Mesendoderm (in vitro differentiated cells): ENCODE results near the gene TMEM107.
A peak's percentile ranks its signal among the peaks of the same experiment; 100 is the strongest.

ENCODE experiments used
- DNase-seq: peaks from one replicate; pipeline ENCODE4 v3.0.0; 2013
- H2AK5ac ChIP-seq: 2 replicates; pipeline ENCODE4 v1.6.1; 2013; ENCODE audit warnings: low read length, inconsistent platforms
- H2BK120ac ChIP-seq: 2 replicates; pipeline ENCODE4 v1.6.1; 2013; ENCODE audit warnings: low read depth, mild to moderate bottlenecking, low read length, moderate library complexity, mixed read lengths
- H2BK15ac ChIP-seq: replicated peaks from 2 replicates; pipeline ENCODE4 v1.6.1; 2013; ENCODE audit warnings: low read depth, mild to moderate bottlenecking, moderate library complexity
- H2BK5ac ChIP-seq: 2 replicates; pipeline ENCODE4 v1.6.1; 2013; ENCODE audit warnings: low read length, inconsistent platforms
- H3K18ac ChIP-seq: 2 replicates; pipeline ENCODE4 v1.6.1; 2013; ENCODE audit warnings: mild to moderate bottlenecking, low read length, mixed read lengths
- H3K23ac ChIP-seq: one replicate; pipeline ENCODE4 v1.6.1; 2013; ENCODE audit warnings: low read length
- H3K27ac ChIP-seq: 2 replicates; pipeline ENCODE4 v1.5.1; 2013; ENCODE audit warnings: low read depth, mild to moderate bottlenecking, inconsistent platforms, low read length, moderate library complexity
- H3K27me3 ChIP-seq: 2 replicates; pipeline ENCODE4 v1.6.1; 2013; ENCODE audit warnings: low read length, control low read depth, mild to moderate bottlenecking, inconsistent platforms; ENCODE audit not compliant: insufficient read depth, poor library complexity
- H3K36me3 ChIP-seq: 2 replicates; pipeline ENCODE4 v1.6.1; 2013; ENCODE audit warnings: low read length, inconsistent platforms; ENCODE audit not compliant: control insufficient read depth, insufficient read depth
- H3K4ac ChIP-seq: one replicate; pipeline ENCODE4 v1.6.1; 2013; ENCODE audit warnings: low read depth, mild to moderate bottlenecking, low read length, moderate library complexity
- H3K4me1 ChIP-seq: 2 replicates; pipeline ENCODE4 v1.6.1; 2013; ENCODE audit warnings: low read depth, low read length, inconsistent platforms; ENCODE audit not compliant: control insufficient read depth
- H3K4me2 ChIP-seq: 2 replicates; pipeline ENCODE4 v1.6.1; 2013; ENCODE audit warnings: low read length
- H3K4me3 ChIP-seq: 2 replicates; pipeline ENCODE4 v1.5.1; 2013; ENCODE audit warnings: mild to moderate bottlenecking, low read length
- H3K56ac ChIP-seq: one replicate; pipeline ENCODE4 v1.6.1; 2013; ENCODE audit warnings: low read length
- H3K79me1 ChIP-seq: 2 replicates; pipeline ENCODE4 v1.6.1; 2013; ENCODE audit warnings: low read length, inconsistent platforms
- H3K79me2 ChIP-seq: 2 replicates; pipeline ENCODE4 v1.6.1; 2013; ENCODE audit warnings: mild to moderate bottlenecking, low read length; ENCODE audit not compliant: control insufficient read depth, insufficient read depth
- H3K9ac ChIP-seq: 2 replicates; pipeline ENCODE4 v1.6.1; 2013; ENCODE audit warnings: low read length, inconsistent platforms
- H4K5ac ChIP-seq: one replicate; pipeline ENCODE4 v1.6.1; 2013; ENCODE audit warnings: low read length
- H4K8ac ChIP-seq: one replicate; pipeline ENCODE4 v1.6.1; 2013; ENCODE audit warnings: low read depth, mild to moderate bottlenecking, control low read depth, low read length, moderate library complexity
- WGBS: extraction: QIAGEN DNeasy Blood & Tissue Kit; methylation state at CpG from one replicate; pipeline ENCODE4 v1.1.7; 2013; ENCODE audit warnings: low lambda C conversion rate, missing lambda C conversion rate; ENCODE audit not compliant: insufficient coverage; ENCODE audit errors: extremely low coverage; 5-methylcytosine and 5-hydroxymethylcytosine counted together

The TMEM107 gene

DNA sequence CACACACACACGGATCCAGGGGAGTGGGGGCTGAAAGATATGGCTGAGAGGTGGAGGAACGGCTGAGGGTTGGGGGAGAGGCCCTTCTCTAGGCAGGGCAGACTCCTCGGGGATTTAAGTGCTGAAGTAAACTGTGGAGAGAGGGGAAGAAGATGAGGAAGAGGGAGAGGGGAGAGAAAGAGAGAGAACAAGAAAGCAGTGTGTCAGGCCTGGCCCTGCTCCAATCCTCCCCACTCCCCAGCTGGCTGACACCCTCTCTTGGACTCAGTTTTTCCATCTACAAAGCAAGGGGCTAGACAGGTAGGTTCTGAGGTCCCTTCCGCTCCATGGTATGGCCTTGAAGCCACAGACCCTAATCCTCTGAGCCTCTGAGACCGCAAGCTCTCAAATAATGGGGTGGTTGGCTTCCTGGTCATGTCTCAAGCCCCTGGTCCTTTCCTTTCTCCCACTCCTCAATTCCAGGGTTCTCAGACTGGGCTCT lies 15.4 kb downstream of the TMEM107 start:
- no peak for DNase-seq
- no peak overlapping the region for H4K8ac ChIP-seq
- no peak overlapping the region for H2AK5ac ChIP-seq
- no peak overlapping the region for H3K18ac ChIP-seq
- peaks cover 3% of the 10 kb centered on the region for H3K36me3 ChIP-seq
- H3K4me1 ChIP-seq, result peaks cover 14% of the 10 kb centered on the region
- H2BK15ac ChIP-seq, result no peak overlapping the region
- H3K23ac ChIP-seq, result no peak overlapping the region
- peak overlapping the region; percentile 60 for H3K56ac ChIP-seq
- H3K4ac ChIP-seq, result no peak overlapping the region
- no peak overlapping the region for H3K4me2 ChIP-seq
- peaks cover 9% of the 10 kb centered on the region for H3K79me2 ChIP-seq
- peak overlapping the region; percentile 40 for H3K9ac ChIP-seq
- no peak overlapping the region for H3K27ac ChIP-seq
- H3K27me3 ChIP-seq, result no peaks in the 10 kb centered on the region
- peaks cover 13% of the 10 kb centered on the region for H3K79me1 ChIP-seq
- H4K5ac ChIP-seq, result no peak overlapping the region
- no peak overlapping the region for H3K4me3 ChIP-seq
- no peak overlapping the region for H2BK5ac ChIP-seq
- WGBS, result no CpG with 5 or more reads among the region's 5 CpGs
- H2BK120ac ChIP-seq, result no peak overlapping the region

- H4K8ac ChIP-seq, result no peak overlapping the region
- no peak overlapping the region for H3K4me2 ChIP-seq
- no peak overlapping the region for H3K4ac ChIP-seq
- H3K4me3 ChIP-seq, result no peak overlapping the region
- H3K79me2 ChIP-seq, result peaks cover 9% of the 10 kb centered on the region
- H3K4me1 ChIP-seq, result peaks cover 18% of the 10 kb centered on the region
- WGBS, result no CpG with 5 or more reads among the region's 4 CpGs
- H3K23ac ChIP-seq, result no peak overlapping the region
- peaks cover 17% of the 10 kb centered on the region for H3K79me1 ChIP-seq
- no peak overlapping the region for H2BK15ac ChIP-seq
- no peak overlapping the region for H3K9ac ChIP-seq
- H3K36me3 ChIP-seq, result peaks cover 3% of the 10 kb centered on the region
- no peak overlapping the region for H4K5ac ChIP-seq
- H2AK5ac ChIP-seq, result no peak overlapping the region
- no peak for DNase-seq
- no peak overlapping the region for H2BK5ac ChIP-seq
- H2BK120ac ChIP-seq, result no peak overlapping the region
- H3K27me3 ChIP-seq, result no peaks in the 10 kb centered on the region
- no peak overlapping the region for H3K56ac ChIP-seq
- H3K27ac ChIP-seq, result no peak overlapping the region
- H3K18ac ChIP-seq, result no peak overlapping the region
Measured at GRCh38 chr17:8160224-8160577, 16.0 kb downstream of the TMEM107 start.

- no peak for DNase-seq
- peaks cover 3% of the 10 kb centered on the region for H3K36me3 ChIP-seq
- no peak overlapping the region for H3K4ac ChIP-seq
- no peak overlapping the region for H3K23ac ChIP-seq
- WGBS, result no CpG with 5 or more reads among the region's 4 CpGs
- no peak overlapping the region for H2AK5ac ChIP-seq
- no peak overlapping the region for H2BK5ac ChIP-seq
- H4K8ac ChIP-seq, result no peak overlapping the region
- H2BK120ac ChIP-seq, result no peak overlapping the region
- H3K18ac ChIP-seq, result no peak overlapping the region
- H2BK15ac ChIP-seq, result no peak overlapping the region
- H3K79me2 ChIP-seq, result peaks cover 9% of the 10 kb centered on the region
- peaks cover 17% of the 10 kb centered on the region for H3K79me1 ChIP-seq
- H3K27ac ChIP-seq, result no peak overlapping the region
- no peak overlapping the region for H3K9ac ChIP-seq
- H4K5ac ChIP-seq, result no peak overlapping the region
- H3K4me1 ChIP-seq, result peaks cover 21% of the 10 kb centered on the region
- no peak overlapping the region for H3K4me3 ChIP-seq
- H3K27me3 ChIP-seq, result no peaks in the 10 kb centered on the region
- H3K4me2 ChIP-seq, result no peak overlapping the region
- H3K56ac ChIP-seq, result no peak overlapping the region
Measured at GRCh38 chr17:8159459-8160223, 16.5 kb downstream of the TMEM107 start.

DNA sequence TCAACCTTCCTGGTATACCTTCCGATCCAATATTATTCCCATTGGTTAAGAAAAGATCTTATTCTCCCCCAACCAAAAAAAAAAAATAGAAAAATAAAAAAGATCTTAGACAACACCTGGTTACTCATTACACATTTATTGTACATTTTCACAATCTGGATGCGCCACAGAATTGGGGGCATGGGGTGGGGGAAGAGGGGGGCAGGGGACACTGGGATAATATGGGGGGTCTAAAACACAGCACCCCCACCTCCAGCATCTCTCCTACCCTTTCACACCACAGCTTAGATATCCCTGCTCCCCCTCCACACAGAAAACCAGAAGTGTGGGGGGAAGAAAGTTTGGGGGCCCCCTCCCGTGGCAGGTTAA lies 17.2 kb downstream of the TMEM107 start:
- Histone ChIP-seq H3K18ac (no peak overlapping the region), H2BK15ac (no peak overlapping the region), H3K56ac (no peak overlapping the region), H3K79me2 (peaks cover 9% of the 10 kb centered on the region), H3K23ac (no peak overlapping the region), H4K8ac (no peak overlapping the region), H3K27ac (no peak overlapping the region), H2BK120ac (no peak overlapping the region), H3K27me3 (no peaks in the 10 kb centered on the region), H3K4me2 (no peak overlapping the region), H3K4me1 (peaks cover 19% of the 10 kb centered on the region), H4K5ac (no peak overlapping the region), H3K79me1 (peaks cover 17% of the 10 kb centered on the region), H3K9ac (no peak overlapping the region), H3K4ac (no peak overlapping the region), H2AK5ac (no peak overlapping the region), H3K36me3 (peaks cover 3% of the 10 kb centered on the region), H2BK5ac (no peak overlapping the region), H3K4me3 (no peak overlapping the region)
- no peak for DNase-seq
- WGBS, result no CpG with 5 or more reads among the region's 3 CpGs

DNA sequence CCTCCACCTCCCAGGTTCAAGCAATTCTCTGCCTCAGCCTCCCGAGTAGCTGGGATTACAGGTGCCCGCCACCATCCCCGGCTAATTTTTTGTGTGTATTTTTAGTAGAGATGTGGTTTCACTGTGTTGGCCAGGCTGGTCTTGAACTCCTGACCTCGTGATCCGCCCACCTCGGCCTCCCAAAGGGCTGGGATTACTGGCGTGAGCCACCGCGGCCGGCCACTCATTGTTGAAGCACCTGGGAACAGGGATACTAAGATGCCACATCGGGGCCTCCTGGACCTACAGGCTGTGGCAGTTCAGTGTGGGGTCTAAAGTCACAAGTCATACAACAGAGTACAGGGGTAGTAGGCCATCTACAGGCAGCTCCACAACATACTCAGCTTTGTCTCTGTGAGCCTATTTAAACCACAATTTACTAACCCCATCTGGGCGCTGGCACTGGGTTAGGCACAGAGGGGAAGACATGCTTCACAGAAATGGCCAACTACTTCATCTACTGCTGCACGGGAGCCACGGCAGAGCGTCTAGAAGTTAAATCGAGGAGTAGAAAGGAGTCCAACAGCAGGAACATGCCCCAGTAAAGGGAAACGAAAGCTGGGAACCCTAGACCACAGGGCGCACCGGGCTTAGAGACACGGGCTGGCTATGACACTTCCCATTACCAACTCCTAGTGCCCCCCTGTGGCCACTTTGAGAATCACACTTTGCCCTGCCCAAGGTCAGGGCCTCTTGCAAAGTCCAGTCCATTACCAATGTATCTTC lies 17.7 kb downstream of the TMEM107 start:
- Histone ChIP-seq H3K79me2 (peaks cover 9% of the 10 kb centered on the region), H3K18ac (no peak overlapping the region), H2BK120ac (no peak overlapping the region), H4K5ac (no peak overlapping the region), H3K79me1 (peaks cover 17% of the 10 kb centered on the region), H3K4me2 (no peak overlapping the region), H3K4ac (no peak overlapping the region), H3K36me3 (peaks cover 3% of the 10 kb centered on the region), H4K8ac (no peak overlapping the region), H2BK5ac (no peak overlapping the region), H3K56ac (no peak overlapping the region), H3K9ac (no peak overlapping the region), H2AK5ac (no peak overlapping the region), H3K27ac (no peak overlapping the region), H2BK15ac (no peak overlapping the region), H3K23ac (no peak overlapping the region), H3K4me3 (no peak overlapping the region), H3K4me1 (peaks cover 17% of the 10 kb centered on the region), H3K27me3 (no peaks in the 10 kb centered on the region)
- WGBS, result no CpG with 5 or more reads among the region's 20 CpGs
- DNase-seq, result peak; percentile 92
